BLaER1 (cell line): ENCODE results near the gene ZNF407.

Experiments
- H3K27ac ChIP-seq: shearing (Covaris generic); formaldehyde crosslinking; 2 replicates; pipeline ENCODE4 v1.8.1; 2022
- H3K27me3 ChIP-seq: shearing (Covaris generic); formaldehyde crosslinking; 2 replicates; pipeline ENCODE4 v1.8.1; 2022
- H3K36me3 ChIP-seq: shearing (Covaris generic); formaldehyde crosslinking; 2 replicates; pipeline ENCODE4 v1.8.1; 2022
- H3K4me1 ChIP-seq: shearing (Covaris generic); formaldehyde crosslinking; 2 replicates; pipeline ENCODE4 v1.8.1; 2022
- H3K4me2 ChIP-seq: shearing (Covaris generic); formaldehyde crosslinking; 2 replicates; pipeline ENCODE4 v1.8.1; 2022
- H3K4me3 ChIP-seq: shearing (Covaris generic); formaldehyde crosslinking; 2 replicates; pipeline ENCODE4 v1.8.1; 2022
- H3K9ac ChIP-seq: shearing (Covaris generic); formaldehyde crosslinking; 2 replicates; pipeline ENCODE4 v1.8.1; 2022
- H3K9me3 ChIP-seq: shearing (Covaris generic); formaldehyde crosslinking; 2 replicates; pipeline ENCODE4 v1.8.1; 2022
- H4K20me1 ChIP-seq: shearing (Covaris generic); formaldehyde crosslinking; 2 replicates; pipeline ENCODE4 v1.8.1; 2022
- Cebpa-rat ChIP-seq: shearing (Covaris generic); IDR thresholded peaks from 2 replicates; pipeline ENCODE4 v1.8.1; 2022

Gene ZNF407

GRCh38 chr18:74589021-74589420 is 8.6 kb upstream of the ZNF407 start:
- Histone ChIP-seq H3K9ac (no peak overlapping the region), H3K9me3 (no peaks in the 10 kb centered on the region), H3K27me3 (no peaks in the 10 kb centered on the region), H3K36me3 (peaks cover 13% of the 10 kb centered on the region; the same call in 1 of the 2 replicates), H4K20me1 (no peaks in the 10 kb centered on the region), H3K4me3 (no peak overlapping the region), H3K4me2 (no peak overlapping the region), H3K27ac (no peak overlapping the region), H3K4me1 (no peaks in the 10 kb centered on the region)
- no peak for TF ChIP-seq Cebpa-rat

DNA sequence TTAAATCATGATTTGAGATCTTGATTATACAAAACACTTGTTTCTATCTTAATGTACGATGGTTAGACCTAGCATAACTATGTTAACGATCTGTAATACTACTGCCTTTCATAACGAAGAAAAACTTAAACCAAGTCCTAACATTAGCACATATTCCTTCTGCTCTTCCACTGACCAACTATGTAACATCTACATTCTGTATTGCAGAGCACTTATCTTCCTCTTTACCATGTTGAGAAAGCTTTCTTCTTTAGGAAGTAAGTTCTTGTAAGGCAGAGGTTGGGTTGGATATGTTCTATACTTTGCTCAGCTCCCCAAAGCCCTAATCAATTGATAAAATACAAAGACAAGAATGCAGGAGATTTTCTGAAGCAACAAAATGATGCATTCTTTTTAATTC is 7.9 kb upstream of the ZNF407 start:
- Histone ChIP-seq H3K9me3 (no peaks in the 10 kb centered on the region), H3K36me3 (peaks cover 17% of the 10 kb centered on the region; the same call in 1 of the 2 replicates), H3K9ac (no peak overlapping the region), H3K27me3 (no peaks in the 10 kb centered on the region), H3K4me2 (no peak overlapping the region), H4K20me1 (no peaks in the 10 kb centered on the region), H3K4me3 (no peak overlapping the region), H3K27ac (no peak overlapping the region), H3K4me1 (peaks cover 4% of the 10 kb centered on the region)
- no peak for TF ChIP-seq Cebpa-rat

DNA sequence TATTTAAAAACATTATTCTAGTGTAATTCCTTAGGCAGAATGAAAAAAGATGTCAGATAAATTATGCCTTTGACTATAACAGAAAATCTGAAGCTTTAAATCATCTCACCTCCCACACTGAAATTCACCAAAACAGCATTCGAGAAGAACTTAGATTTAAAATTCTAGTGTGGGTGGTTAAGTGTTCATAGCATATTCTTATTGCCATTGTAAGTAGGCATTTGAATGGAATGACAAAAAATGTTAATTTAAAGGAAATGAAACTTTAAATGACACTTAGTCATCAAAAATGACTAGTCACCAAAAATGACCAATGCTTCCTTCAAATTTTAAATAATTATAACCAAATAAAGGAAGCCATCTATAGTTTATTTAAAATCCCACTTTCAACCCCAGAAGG is 7.0 kb upstream of the ZNF407 start:
- Histone ChIP-seq H3K4me2 (no peak overlapping the region), H3K9me3 (no peaks in the 10 kb centered on the region), H3K4me1 (peaks cover 13% of the 10 kb centered on the region), H3K4me3 (no peak overlapping the region), H3K27me3 (no peaks in the 10 kb centered on the region), H3K9ac (no peak overlapping the region), H4K20me1 (no peaks in the 10 kb centered on the region), H3K27ac (no peak overlapping the region), H3K36me3 (peaks cover 21% of the 10 kb centered on the region; the same call in 1 of the 2 replicates)
- TF ChIP-seq Cebpa-rat: no peak

DNA sequence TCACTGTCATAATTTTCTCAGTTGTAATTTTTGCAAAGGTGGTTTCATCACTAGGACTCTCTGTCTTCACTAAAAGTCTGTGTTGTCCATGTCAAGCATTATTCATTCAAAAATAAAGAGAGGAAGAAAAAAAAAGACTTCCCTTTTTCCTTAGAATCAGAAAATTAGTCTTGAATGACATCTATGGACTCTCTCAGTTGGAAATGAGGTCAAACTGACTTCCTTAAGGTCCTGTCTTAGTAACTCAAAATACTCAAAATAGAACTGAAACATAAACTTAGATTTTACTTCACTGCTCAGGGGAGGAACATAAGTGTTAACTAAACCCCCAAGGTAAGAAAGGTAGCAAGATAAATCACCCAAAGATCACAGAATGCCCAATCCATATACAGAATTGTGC is 2.2 kb upstream of the ZNF407 start:
- Histone ChIP-seq H3K36me3 (peaks cover 21% of the 10 kb centered on the region; the same call in 1 of the 2 replicates), H3K27ac (0 out of 2 replicates have a peak overlapping the region, but pooled peaks have one; percentile 4), H3K9me3 (no peaks in the 10 kb centered on the region), H3K9ac (peak overlapping the region; percentile 98), H3K4me3 (peak overlapping the region; percentile 84; the same call in 1 of the 2 replicates), H3K27me3 (no peaks in the 10 kb centered on the region), H3K4me2 (peak overlapping the region; percentile 94), H3K4me1 (peaks cover 36% of the 10 kb centered on the region), H4K20me1 (no peaks in the 10 kb centered on the region)
- no peak for TF ChIP-seq Cebpa-rat

DNA sequence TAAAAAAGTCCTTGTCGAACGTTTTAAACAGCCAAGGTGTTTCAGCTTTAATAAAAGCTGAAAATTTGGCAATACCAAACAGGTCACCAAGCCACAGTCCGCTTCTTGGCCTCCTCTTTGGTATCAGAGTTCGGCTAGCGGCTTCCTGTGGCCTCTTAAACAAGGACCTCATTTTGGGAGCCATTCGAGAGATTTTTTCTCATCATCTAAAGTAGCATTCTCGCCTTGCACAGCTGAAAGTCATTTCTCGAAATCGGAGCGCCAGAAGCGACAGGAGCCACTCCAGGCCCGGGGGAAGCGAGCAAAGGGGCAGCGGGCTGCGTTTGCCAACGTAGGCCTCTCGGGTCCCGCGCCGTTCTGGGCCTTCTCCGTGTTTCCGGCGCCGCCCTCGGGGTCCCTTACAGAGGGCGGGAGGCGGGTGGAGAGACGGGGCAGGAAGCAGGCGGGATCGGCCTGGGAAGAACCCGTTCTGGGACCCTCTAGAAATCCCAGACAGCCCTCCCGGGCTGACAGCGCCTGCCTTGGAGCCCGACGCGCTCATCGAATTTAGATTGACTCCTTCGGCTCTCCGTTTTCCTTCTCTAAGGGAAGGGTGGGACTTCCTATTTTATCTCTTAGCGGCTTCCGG is 522 bp upstream of the ZNF407 start:
- Histone ChIP-seq H3K9ac (peak overlapping the region; percentile 98), H3K36me3 (peaks cover 21% of the 10 kb centered on the region; the same call in 1 of the 2 replicates), H4K20me1 (peaks cover 7% of the 10 kb centered on the region; the same call in 1 of the 2 replicates), H3K27ac (peak overlapping the region; percentile 97), H3K4me2 (peak overlapping the region; percentile 94), H3K4me1 (peaks cover 36% of the 10 kb centered on the region), H3K4me3 (peak overlapping the region; percentile 84), H3K27me3 (no peaks in the 10 kb centered on the region), H3K9me3 (no peaks in the 10 kb centered on the region)
- TF ChIP-seq Cebpa-rat: no peak

- peaks cover 13% of the 10 kb centered on the region; the same call in 1 of the 2 replicates for H3K36me3 ChIP-seq
- H3K4me2 ChIP-seq: peak overlapping the region; percentile 92
- no peaks in the 10 kb centered on the region for H3K9me3 ChIP-seq
- peak overlapping the region; percentile 97 for H3K27ac ChIP-seq
- peak overlapping the region; percentile 84 for H3K4me3 ChIP-seq
- H3K4me1 ChIP-seq: peaks cover 36% of the 10 kb centered on the region
- H3K9ac ChIP-seq: peak overlapping the region; percentile 98
- no peaks in the 10 kb centered on the region for H3K27me3 ChIP-seq
- TF ChIP-seq Cebpa-rat: no peak
- peaks cover 19% of the 10 kb centered on the region for H4K20me1 ChIP-seq
Measured at GRCh38 chr18:74598350-74599001, 806 bp downstream of the ZNF407 start.

GRCh38 chr18:74604361-74604760 is 6.7 kb downstream of the ZNF407 start:
- Histone ChIP-seq H4K20me1 (peaks cover 60% of the 10 kb centered on the region), H3K27ac (no peak overlapping the region), H3K27me3 (no peaks in the 10 kb centered on the region), H3K9ac (no peak overlapping the region), H3K4me2 (no peak overlapping the region), H3K36me3 (no peaks in the 10 kb centered on the region), H3K4me1 (peaks cover 10% of the 10 kb centered on the region), H3K4me3 (no peak overlapping the region), H3K9me3 (no peaks in the 10 kb centered on the region)
- TF ChIP-seq Cebpa-rat: no peak

DNA sequence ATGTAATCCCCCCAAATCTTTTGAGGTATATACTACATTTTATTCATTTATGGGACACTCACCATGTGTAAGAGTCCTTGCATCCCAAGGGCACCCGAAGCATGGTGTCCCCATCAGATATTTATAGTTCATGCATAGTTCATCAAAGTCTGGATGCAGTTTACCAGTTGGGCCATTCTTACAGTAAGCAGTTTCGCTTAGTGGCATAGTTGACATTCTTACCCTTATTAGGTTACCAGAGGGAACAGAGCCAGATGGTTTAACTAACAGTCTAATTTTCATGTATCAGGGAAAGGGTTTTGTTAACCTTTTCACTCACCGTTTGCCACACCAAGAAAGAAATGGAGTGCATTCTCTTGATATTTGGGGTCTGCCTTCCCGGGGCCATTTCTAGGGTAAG is 7.1 kb downstream of the ZNF407 start:
- H3K4me2 ChIP-seq: no peak overlapping the region

DNA sequence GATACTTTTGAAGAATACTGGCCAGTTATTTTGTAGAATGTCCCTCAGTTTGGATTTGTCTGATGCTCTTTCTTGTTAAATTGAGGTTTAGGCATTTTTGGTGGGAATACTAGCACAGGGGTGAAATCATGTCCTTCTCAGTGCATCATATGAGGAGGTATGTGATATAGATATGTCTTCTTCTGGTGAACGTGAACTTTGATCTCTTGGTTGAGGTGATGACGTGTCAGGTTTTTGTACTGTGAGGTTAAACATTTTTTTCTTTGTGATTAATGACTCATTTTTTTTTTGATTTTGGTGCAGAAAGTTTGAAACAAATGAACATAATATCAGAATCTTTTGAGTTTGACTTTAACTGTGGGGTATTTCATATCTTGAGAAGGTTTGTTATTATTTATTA is 11.0 kb downstream of the ZNF407 start:
- H3K9ac ChIP-seq: no peak overlapping the region
- H3K27me3 ChIP-seq: no peaks in the 10 kb centered on the region
- H3K4me2 ChIP-seq: no peak overlapping the region
- no peak overlapping the region for H3K27ac ChIP-seq
- H3K4me3 ChIP-seq: no peak overlapping the region
- H3K36me3 ChIP-seq: no peaks in the 10 kb centered on the region
- H4K20me1 ChIP-seq: peaks cover 56% of the 10 kb centered on the region
- no peaks in the 10 kb centered on the region for H3K9me3 ChIP-seq
- TF ChIP-seq Cebpa-rat: no peak
- peaks cover 5% of the 10 kb centered on the region for H3K4me1 ChIP-seq

More for the DNA sequence above, 7.1 kb downstream of the ZNF407 start:
- Histone ChIP-seq H3K4me1 (peaks cover 6% of the 10 kb centered on the region), H3K4me3 (no peak overlapping the region), H3K36me3 (no peaks in the 10 kb centered on the region), H3K9ac (no peak overlapping the region), H3K27ac (no peak overlapping the region), H3K27me3 (no peaks in the 10 kb centered on the region), H3K9me3 (no peaks in the 10 kb centered on the region), H4K20me1 (peaks cover 64% of the 10 kb centered on the region)
- TF ChIP-seq Cebpa-rat: no peak

GRCh38 chr18:74609535-74609934 is 11.9 kb downstream of the ZNF407 start:
- Histone ChIP-seq H3K27me3 (no peaks in the 10 kb centered on the region), H3K27ac (no peak overlapping the region), H4K20me1 (peaks cover 49% of the 10 kb centered on the region), H3K36me3 (no peaks in the 10 kb centered on the region), H3K4me2 (no peak overlapping the region), H3K9ac (no peak overlapping the region), H3K9me3 (peaks cover 2% of the 10 kb centered on the region), H3K4me1 (no peaks in the 10 kb centered on the region; the same call in 1 of the 2 replicates), H3K4me3 (no peak overlapping the region)
- TF ChIP-seq Cebpa-rat: no peak
